GM18858 (cell line): ENCODE data around the gene UMODL1.

Source experiments
- ATAC-seq: cut with Tn5 transposase; IDR thresholded peaks from one replicate; pipeline ENCODE4 v1.9.1; 2021; ENCODE audit not compliant: unreplicated experiment

The UMODL1 gene, protein sequence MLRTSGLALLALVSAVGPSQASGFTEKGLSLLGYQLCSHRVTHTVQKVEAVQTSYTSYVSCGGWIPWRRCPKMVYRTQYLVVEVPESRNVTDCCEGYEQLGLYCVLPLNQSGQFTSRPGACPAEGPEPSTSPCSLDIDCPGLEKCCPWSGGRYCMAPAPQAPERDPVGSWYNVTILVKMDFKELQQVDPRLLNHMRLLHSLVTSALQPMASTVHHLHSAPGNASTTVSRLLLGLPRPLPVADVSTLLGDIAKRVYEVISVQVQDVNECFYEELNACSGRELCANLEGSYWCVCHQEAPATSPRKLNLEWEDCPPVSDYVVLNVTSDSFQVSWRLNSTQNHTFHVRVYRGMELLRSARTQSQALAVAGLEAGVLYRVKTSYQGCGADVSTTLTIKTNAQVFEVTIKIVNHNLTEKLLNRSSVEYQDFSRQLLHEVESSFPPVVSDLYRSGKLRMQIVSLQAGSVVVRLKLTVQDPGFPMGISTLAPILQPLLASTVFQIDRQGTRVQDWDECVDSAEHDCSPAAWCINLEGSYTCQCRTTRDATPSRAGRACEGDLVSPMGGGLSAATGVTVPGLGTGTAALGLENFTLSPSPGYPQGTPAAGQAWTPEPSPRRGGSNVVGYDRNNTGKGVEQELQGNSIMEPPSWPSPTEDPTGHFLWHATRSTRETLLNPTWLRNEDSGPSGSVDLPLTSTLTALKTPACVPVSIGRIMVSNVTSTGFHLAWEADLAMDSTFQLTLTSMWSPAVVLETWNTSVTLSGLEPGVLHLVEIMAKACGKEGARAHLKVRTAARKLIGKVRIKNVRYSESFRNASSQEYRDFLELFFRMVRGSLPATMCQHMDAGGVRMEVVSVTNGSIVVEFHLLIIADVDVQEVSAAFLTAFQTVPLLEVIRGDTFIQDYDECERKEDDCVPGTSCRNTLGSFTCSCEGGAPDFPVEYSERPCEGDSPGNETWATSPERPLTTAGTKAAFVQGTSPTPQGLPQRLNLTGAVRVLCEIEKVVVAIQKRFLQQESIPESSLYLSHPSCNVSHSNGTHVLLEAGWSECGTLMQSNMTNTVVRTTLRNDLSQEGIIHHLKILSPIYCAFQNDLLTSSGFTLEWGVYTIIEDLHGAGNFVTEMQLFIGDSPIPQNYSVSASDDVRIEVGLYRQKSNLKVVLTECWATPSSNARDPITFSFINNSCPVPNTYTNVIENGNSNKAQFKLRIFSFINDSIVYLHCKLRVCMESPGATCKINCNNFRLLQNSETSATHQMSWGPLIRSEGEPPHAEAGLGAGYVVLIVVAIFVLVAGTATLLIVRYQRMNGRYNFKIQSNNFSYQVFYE

DNA sequence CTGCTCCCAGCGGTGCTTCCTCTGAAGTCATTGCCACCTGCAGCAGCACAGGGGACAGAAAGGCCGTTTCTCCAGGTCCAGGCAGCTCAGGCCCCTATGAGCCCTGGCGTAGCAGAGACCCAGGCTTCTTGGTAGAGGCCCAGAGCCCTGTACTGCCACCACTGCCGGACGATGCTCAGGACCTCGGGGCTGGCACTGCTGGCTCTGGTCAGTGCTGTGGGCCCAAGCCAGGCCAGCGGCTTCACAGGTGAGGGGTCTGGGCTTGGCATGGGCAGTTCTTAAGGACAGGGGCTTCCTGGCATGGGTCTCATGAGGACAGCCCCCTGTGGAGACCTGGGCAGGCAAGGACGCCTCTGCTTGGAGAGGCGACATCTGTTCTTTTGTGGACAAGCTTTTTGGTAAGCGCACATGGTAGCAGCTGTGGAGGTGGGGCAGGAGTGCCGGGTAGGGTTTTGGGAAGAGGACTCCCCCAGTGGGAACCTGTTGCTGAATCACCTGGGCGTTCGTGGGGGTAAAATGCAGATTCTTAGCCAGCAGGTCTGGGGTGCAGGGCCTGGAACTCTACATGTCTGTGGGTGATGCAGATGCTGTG, at the start of gene UMODL1:
TSS of gene UMODL1 (plus strand) at position 172 of the 592 bp plus-strand sequence. CDS start at position 172, 0 bp downstream.
- ATAC-seq: no peak

DNA sequence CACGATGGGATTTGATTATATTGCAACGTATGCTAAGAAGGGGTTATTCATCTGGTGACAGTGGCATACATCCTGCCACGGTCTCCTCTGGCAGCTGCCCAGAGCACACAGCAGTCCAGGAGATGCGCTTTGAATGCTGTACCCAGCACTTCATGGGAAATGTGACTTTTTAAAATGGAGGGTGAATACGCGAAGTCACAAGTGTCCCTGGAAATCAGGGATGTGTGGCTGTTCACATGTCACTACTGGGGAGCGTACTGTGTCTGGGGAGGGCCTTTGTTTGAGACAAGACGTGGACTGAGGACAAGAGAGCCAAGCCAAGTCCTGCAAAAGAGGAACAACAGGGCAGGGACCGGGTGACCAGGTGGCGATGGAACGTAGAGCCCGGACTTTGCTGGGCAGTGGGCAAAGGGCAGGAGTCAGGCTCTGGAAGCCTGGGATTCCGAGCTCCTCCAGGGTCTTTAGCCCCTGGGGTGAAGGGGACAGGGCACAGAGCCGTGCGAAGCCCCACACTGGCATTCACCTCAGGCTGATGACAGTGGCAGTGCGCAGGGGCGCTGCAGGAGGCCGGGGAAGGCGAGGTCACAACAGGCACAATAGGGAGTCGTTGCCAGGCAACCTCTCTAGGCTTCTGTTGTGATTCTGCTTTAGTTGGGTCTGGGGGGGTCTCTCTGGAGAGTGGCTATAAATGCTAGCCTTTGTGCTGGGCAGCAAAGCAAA, 49.6 kb upstream of the UMODL1 start:
- no peak for ATAC-seq

DNA sequence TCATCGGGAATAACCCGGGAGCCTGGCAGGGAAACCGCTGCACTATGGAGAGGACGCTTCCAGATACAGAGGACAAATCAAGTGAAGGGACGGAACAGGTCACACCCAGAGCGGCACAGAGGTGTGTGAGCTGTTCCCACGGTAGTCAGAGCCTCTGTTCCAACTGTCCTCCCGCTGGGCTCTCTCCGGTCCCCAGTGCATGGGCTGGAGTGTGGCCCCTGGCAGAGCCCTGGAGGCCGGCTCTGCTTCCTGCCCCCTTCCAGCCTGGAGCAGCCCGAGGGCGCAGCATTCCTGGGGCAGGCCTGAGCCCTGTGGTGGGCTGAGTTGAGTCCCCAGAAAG, 49.1 kb upstream of the UMODL1 start:
- ATAC-seq: no peak

DNA sequence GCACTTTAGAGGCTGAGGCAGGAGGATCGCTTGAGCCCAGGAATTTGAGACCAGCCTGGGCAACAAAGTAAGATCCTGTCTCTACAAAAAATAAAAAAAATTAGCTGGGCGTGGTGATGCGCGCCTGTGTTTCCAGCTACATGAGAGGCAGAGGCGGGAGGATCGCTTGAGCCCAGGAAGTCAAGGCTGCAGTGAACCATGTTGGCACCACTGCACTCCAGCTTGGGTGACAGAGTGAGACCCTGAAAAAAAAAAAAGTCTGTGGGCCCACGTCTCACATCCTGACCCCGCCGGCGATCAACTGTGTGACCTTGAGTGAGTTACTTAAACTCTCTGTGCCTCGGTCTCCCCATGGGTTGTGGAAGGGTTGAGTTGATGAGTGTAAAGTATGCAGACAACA, 48.2 kb upstream of the UMODL1 start:
- no peak for ATAC-seq

DNA sequence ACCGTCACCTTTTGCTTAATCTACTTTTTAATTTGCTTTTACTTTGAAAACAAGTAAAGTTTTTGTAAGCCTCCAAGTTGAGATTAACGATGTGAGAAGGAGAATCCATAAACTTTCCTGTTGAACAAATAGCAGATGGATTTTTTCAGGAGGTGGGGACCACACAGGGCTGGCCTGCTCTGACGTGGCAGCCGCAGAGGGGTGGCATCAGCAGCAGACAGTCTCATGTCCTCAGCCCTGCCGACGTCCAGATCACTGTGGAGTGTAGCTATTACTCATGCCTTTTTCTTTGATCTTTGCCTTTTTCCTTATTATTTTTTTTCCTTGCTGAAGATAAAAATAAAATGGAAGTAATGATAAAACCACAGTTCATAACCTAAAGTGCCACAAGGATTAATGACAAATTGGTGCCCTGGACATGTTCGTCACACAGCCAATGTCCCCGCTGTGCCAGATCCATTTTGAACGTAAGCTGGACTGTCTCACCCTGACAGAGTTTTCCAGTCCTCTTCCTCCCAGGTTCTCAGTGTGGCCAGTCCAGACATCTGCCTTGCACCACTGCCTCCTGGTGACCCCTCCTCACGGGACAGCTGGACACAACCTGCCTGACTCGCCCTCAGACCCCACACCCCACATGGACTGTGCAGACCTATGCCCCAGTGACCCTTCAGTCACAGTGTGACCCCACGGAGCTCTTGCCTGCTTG, 45.6 kb upstream of the UMODL1 start:
- no peak for ATAC-seq

DNA sequence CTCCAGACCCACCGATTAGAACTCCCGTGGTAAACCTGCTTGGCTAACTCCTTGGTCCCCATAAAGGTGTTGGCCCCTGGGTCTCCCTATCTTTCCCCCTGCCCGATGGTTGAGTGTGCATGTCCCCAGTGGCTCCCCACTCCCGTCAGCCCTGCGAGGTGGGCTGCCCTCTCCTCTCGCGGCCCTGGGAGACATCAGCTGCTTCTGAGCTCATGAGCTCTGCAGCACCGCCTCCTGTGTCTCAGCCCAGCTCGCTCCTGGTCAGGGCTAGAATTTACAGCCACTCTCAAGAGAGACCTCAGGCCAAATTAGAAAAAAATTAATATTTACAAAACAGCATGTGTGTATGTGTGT, 45.1 kb upstream of the UMODL1 start:
- no peak for ATAC-seq

DNA sequence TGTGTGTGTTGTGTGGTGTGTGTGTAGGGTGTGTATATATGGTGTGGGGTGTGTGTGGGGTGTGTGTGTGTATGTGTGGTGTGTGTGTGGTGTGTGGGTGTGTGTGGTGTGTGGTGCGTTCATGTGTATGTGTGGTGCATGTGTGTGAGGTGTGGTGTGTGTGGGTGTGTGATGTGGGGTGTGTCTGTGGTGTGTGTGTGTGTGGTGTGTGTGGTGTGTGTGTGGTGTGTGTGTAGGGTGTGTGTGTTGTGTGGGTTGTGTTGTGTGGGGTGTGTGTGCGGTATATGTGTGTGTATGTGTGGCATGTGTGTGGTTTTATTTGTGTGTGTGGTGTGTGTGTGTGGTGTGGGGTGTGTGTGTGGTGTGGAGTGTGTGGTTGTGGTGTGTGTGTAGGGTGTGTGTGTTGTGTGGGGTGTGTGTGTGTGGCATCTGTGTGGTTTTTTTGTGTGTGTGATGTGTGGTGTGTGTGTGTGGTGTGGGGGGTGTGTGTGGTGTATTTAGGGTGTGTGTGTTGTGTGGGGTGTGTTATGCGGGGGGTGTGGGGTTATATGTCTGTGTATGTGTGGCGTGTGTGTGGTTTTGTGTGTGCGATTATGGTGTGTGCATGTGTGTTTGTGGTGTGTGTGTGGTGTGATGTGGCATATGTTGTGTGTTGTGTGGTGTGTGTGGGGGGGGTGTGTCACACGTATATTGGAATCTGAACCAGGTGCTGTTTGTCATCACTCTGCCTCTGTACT, 43.9 kb upstream of the UMODL1 start:
- no peak for ATAC-seq

DNA sequence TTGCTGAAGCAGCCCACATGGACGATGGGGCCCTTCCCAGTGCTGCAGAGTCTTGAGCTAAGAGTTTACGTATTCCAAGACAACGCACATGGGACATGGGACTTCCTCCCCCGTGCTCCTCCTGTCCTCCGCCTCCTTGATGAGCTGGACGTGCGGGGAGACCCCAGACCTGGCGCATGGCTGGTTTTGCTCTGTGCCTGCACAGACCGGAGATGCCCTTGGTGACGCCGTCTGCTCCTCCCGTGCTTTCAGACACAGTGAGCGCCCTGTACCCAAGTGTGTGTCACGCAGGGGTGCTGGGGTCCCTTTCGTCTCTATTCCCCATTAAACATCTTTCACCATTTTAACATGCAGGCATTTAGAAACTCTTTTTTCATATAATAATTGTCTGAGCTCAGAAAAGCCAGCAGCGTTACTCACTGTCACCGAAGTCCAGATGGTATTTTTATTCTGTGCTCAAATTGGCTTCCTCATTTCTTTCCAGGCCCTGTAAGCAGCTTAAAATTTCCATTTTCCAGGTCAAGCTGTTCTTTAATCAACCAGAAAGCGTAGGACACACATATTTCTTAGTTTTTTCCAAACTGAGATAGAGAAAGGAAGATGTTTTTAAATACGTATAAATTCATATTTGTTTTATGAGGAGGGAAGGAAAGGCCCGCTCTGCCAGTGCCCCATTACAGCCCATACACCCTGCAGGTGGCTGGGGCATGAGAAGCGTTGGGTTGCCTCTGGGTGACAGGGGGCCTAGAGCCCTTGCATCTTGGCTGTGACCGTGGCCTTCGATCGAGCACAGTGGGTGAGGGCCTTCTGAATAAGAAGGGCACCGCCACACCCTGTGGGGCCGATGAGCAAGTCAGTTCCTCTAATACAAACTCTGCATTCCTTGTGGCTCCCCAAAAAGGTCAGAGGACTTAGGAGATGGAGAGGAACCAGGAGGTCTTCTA, 43.0 kb upstream of the UMODL1 start:
- ATAC-seq: no peak

DNA sequence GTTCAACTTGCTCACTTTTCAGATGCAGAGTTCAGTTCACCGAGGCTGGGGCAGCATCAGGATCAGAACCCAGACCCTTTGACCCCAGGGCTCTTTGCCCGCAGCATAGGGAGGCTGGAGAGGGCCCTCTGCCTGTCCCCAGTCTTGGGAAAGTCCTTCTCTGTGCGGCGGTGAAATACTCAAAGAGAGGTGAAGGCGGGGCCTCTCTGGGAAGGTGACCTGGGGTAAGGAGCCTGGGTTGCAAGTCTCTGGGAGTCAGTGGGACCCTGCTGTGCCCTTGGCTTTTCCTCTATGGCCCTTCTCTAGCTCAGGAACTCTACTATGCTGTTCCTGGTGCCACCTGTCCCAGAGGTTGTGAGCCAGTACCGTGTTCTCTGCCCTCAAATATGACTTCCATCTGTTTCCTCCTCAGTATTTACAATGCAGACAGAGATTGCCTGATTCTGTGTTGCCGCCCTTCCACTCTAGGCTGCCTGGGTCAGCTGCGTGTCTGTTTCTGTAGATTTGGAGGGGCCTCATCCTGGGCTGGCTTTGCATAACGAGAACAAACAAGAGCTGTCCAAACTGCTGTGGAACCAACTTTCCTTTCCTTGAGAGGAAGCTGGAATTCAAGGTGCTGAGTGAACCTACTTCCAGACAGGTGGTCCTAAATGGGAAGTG, 42.2 kb upstream of the UMODL1 start:
- ATAC-seq: no peak

DNA sequence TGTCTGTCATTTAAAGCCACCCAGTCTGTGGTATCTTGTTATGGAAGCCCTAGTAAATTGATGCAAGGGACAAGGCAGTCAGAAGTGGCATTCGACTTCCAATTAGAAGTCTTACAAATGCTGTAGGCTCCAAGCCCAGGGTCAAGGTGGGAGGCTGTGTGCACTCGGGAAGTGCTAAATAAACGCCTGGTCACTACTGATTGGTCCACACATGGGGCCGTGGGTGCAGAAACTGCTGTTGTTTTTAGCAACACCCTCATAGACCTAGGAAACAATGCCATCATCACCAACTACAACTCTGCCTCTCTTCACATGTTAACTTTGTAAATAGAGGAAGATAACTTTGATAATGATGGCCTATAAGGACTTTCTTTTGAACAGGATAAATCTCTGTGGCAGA, 40.8 kb upstream of the UMODL1 start:
- ATAC-seq: no peak

DNA sequence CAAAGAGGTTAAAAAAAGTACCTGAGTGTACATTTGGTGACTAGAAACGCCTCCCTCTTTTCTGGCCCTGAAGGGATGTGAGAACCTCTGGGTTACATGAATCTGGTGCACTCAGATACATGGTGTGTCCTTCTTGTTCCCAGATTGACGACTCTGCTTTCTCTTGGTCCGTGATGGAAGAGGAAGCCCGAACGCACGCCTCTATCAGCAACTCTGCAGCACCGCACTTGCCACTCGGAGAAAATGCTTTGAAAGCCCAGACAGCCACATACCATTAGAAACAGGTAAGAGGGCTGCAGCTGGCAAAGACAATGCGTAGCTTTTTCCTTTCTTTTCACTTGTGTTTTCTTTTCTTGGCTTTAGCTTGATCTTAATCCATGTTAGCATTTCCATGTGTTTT, 39.9 kb upstream of the UMODL1 start:
- ATAC-seq: no peak

DNA sequence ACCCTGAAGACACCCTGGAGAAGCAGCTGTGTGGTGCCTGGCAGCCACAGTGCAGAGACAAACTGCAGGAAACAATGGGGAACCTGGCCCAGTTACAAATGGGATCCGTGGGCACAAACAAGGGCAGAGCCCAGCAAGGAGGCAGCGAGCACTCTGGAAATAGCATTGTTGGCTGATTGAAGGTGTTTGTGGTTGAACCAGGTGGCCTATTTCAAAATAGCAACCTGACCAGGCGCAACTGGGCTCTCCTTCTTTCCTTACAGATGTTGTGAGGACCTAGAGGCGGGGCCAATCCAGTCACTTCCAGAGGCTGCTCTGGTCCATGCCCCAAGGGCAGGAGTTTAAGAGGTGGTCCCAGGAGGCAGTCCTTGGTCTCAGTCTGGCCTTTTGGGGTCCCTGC, 39.3 kb upstream of the UMODL1 start:
- no peak for ATAC-seq

DNA sequence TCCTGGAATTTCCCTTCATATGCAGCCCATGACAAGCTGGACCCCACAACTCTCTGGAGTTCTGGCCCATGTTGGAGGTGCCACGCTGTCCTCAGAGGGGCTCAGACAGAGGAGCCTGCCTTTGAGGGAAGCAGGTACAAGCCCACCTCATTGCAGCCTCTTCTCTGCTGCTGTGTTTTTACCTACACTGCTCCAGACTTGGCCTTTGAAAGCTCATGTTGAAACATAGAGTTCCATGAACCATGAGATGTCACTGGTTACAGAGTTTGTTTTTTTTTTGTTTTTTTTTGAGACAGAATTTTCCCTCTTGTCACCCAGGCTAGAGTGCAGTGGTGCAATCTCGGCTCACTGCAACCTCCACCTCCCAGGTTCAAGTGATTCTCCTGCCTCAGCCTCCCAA, 38.9 kb upstream of the UMODL1 start:
- no peak for ATAC-seq

DNA sequence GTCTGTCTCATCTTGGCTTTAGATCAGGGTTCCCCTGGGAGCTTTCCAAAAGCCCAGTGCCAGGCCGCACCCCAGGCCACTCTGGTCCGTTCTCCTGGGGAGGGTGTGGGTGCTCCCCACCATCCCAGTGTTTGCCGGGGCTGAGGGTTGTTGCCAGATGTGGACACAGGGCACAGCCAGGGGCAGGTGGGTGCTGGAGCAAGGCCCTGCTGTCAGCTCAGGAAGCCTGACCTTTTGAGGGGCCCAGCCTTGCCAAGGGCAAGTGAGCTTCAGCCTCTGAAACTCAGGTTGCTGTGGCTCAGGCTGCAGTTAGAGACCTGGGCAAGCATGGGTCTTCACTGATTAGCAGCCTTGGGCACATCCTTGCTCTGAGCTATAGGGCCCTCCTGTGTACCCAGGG, 38.1 kb upstream of the UMODL1 start:
- ATAC-seq: no peak

DNA sequence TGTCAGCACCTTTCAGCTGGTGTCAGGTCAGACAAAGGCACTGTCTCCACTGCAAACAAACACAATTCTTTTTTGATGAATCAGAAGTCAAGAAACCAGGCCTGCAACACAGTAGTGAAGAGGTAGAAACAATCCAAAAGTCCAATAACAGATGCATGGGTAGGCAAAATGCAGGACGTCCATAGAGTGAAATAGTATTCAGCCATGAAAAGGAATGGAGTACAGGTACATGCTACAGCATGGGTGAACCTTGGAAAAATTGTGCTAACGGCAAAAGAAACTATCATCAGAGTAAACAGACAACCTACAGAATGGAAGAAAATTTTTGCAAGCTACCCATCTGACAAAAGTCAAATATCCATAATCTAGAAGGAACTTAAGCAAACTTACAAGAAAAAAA, 34.8 kb upstream of the UMODL1 start:
- no peak for ATAC-seq

DNA sequence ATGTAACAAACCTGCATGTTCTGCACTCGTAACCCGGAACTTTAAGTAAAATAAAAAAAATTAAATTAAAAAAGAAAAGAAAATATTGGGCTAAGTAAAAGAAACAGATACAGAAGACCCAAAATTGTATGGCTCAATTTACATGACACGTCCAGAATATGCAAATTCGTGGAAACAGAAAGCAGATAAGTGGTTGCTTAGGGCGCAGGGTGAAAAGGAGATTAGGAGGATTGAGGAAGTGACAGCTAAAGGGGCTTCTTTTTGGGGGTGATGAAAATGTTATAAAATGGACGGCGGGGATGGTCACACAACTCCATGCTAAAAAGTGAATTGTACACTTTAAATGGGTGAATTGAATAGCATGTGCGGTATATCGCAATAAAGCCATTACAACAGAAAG, 33.6 kb upstream of the UMODL1 start:
- ATAC-seq: no peak

DNA sequence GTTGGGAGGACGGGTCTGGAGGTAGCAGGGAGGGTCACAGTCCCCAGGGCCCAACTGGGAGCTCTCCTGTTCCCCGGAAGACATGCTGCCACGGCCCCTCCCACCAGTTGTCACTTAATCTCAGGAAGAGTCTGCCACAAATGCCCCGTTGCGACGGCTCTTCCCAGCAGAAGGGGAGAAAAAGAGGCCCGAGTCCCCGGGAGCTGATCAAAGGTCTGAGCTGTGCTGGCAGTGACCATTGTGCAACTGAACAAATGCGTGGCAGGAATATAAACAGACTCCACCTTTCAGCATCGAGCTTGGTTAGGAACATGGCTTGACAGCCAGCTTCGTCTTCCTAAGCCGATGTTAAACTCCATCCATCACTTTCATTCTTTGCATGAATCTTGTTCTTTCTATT, 33.2 kb upstream of the UMODL1 start:
- no peak for ATAC-seq

DNA sequence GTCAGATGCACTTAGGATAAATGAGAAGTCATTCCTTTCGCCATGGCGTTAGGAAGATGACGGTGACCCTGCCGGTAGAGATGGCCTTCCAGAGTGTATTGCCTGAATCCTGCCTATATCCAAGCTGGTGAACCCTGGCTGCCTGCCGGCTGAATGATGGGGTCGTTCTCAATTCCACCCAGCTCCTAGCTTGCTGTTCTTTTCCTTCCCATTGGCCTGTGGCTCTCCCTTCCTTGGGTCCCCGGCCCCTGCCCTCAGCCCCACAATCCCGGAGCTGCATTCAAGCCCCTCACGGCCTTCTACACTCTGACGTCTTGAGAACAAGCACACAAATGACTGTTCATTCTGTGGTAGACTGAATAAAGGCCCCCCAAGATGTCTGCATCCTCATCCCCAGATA, 32.7 kb upstream of the UMODL1 start:
- ATAC-seq: no peak
